MCF 10A (cell line): ENCODE measurements around the gene BORCS5. TPM values are rescaled to one million over a fixed set of nuclear protein-coding genes. Genes with fewer than 3 reads are reported as not detected.

Experiments used
- BruUV-seq: library from RNA; stranded (reverse); fragments of 400-500 nt; replicated peaks from 2 replicates; lab custom pipeline; 2021; lab: Mats Ljungman, UMichigan
- CTCF ChIA-PET: fragments of 300-600 bp; sonication (Branson Sonifier 250); formaldehyde crosslinking; extraction: SDS; loops from one replicate; lab custom pipeline; 2021; ENCODE audit warnings: antibody characterized with exemption, inconsistent platforms; lab: Yijun Ruan, JAX
- POLR2A ChIA-PET: fragments of 300-600, 350-650 bp; sonication (Branson Sonifier 250); formaldehyde crosslinking; extraction: SDS; loops from one replicate; lab custom pipeline; 2020; ENCODE audit warnings: antibody characterized with exemption, inconsistent platforms; lab: Yijun Ruan, JAX
- DNase-seq: peaks from one replicate; pipeline ENCODE4 v3.0.0-alpha.2; 2018; ENCODE audit not compliant: unreplicated experiment
- H3K27ac Mint-ChIP-seq: one replicate; pipeline ENCODE4 v1.8.0; 2022; ENCODE audit warnings: mild to moderate bottlenecking, low read depth, mixed read lengths; ENCODE audit not compliant: unreplicated experiment
- H3K27me3 Mint-ChIP-seq: one replicate; pipeline ENCODE4 v1.8.0; 2022; ENCODE audit warnings: mixed read lengths; ENCODE audit not compliant: insufficient read depth, unreplicated experiment
- H3K36me3 Mint-ChIP-seq: one replicate; pipeline ENCODE4 v1.8.0; 2022; ENCODE audit warnings: mild to moderate bottlenecking, moderate library complexity, mixed read lengths; ENCODE audit not compliant: insufficient read depth, unreplicated experiment
- H3K4me1 Mint-ChIP-seq: one replicate; pipeline ENCODE4 v1.8.0; 2022; ENCODE audit warnings: mixed read lengths; ENCODE audit not compliant: insufficient read depth, unreplicated experiment
- H3K4me3 Mint-ChIP-seq: one replicate; pipeline ENCODE4 v1.8.0; 2022; ENCODE audit warnings: mild to moderate bottlenecking, moderate library complexity, mixed read lengths; ENCODE audit not compliant: unreplicated experiment
- H3K9me3 Mint-ChIP-seq: one replicate; pipeline ENCODE4 v1.8.0; 2022; ENCODE audit warnings: mixed read lengths; ENCODE audit not compliant: unreplicated experiment
- CTCF ChIP-seq: fragments of 200-600 bp; IDR thresholded peaks from one replicate; pipeline ENCODE4 v1.8.0; 2022; ENCODE audit warnings: antibody characterized with exemption, mild to moderate bottlenecking; ENCODE audit not compliant: unreplicated experiment
- intact Hi-C: fragments of 100-400 bp; cut with micrococcal nuclease; formaldehyde crosslinking; loops from 2 replicates; pipeline ENCODE4 v1.14.1; 2022
- total RNA-seq: library from RNA; stranded (reverse); gene quantifications from 2 replicates; pipeline ENCODE4 v1.2.3, GENCODE V29; 2022

Gene BORCS5
- total RNA-seq, 1 experiment from 2014 or later: 11.0 TPM

- ChIA-PET POLR2A (no interaction called here), CTCF (interaction anchor here (0.8 kb wide), 1 partner anchor 103 kb away, joined by 3 read pairs; no protein-coding TSS in a partner anchor)
- BruUV-seq: no TSS peak
- intact Hi-C loops: no loop called here
- no peak for DNase-seq
- Mint-ChIP-seq H3K27ac (no peak overlapping the region), H3K9me3 (no peaks in the 10 kb centered on the region), H3K4me3 (no peak overlapping the region), H3K36me3 (peaks cover 10% of the 10 kb centered on the region), H3K27me3 (no peaks in the 10 kb centered on the region), H3K4me1 (no peaks in the 10 kb centered on the region)
- TF ChIP-seq CTCF: no peak
These were observed 104.4 kb downstream of the BORCS5 start for GRCh38 chr12:12460935-12461922.

DNA sequence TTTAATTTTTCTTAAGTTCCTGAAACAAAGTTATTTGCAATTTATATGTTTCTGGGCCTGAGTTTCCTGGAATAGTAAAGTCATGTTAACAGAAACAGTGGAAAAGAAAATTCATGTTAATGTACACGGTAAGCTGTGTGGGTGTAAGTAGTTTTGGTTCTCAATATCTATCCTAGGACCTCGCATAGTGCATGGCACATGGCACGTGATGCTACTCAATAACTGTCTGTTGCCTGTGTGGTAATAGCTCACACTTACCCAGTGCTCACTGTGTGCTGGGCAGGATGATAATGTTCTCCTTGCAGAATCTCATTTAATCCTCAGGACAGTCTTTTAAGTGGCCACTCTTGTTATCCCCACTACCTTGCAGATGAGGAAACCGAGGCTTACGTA, 105.0 kb downstream of the BORCS5 start:
- POLR2A ChIA-PET: interaction anchor here (0.6 kb wide), 1 partner anchor 71 kb away, joined by 3 read pairs; no protein-coding TSS in a partner anchor
- no TSS peak for BruUV-seq

GRCh38 chr12:12465522-12465921, 108.6 kb downstream of the BORCS5 start:
- no peak overlapping the region for H3K4me3 Mint-ChIP-seq
- no TSS peak for BruUV-seq
- H3K36me3 Mint-ChIP-seq: peaks cover 20% of the 10 kb centered on the region
- H3K9me3 Mint-ChIP-seq: no peaks in the 10 kb centered on the region
- DNase-seq: no peak
- H3K27ac Mint-ChIP-seq: no peak overlapping the region
- H3K27me3 Mint-ChIP-seq: no peaks in the 10 kb centered on the region
- ChIA-PET POLR2A (interaction anchor here (0.6 to 2.5 kb wide), 2 partner anchors 8 to 97 kb away, joined by 3 to 19 read pairs; partner anchors contain the start of gene DUSP16), CTCF (interaction anchor here (0.6 to 2.4 kb wide), 5 partner anchors 9 to 238 kb away, joined by 3 to 7 read pairs (median 4); no protein-coding TSS in a partner anchor)
- intact Hi-C loops: no loop called here
- H3K4me1 Mint-ChIP-seq: peaks cover 13% of the 10 kb centered on the region
- no peak for TF ChIP-seq CTCF

More for the DNA sequence above, 105.0 kb downstream of the BORCS5 start:
- no peaks in the 10 kb centered on the region for H3K27me3 Mint-ChIP-seq
- H3K27ac Mint-ChIP-seq: no peak overlapping the region
- no peak for TF ChIP-seq CTCF
- peaks cover 14% of the 10 kb centered on the region for H3K36me3 Mint-ChIP-seq
- H3K4me1 Mint-ChIP-seq: no peaks in the 10 kb centered on the region
- intact Hi-C loops: no loop called here
- CTCF ChIA-PET: interaction anchor here (0.8 kb wide), 1 partner anchor 103 kb away, joined by 3 read pairs; no protein-coding TSS in a partner anchor
- H3K9me3 Mint-ChIP-seq: no peaks in the 10 kb centered on the region
- no peak overlapping the region for H3K4me3 Mint-ChIP-seq
- no peak for DNase-seq

GRCh38 chr12:12466157-12466556, 109.3 kb downstream of the BORCS5 start:
- Mint-ChIP-seq H3K4me3 (no peak overlapping the region), H3K27ac (no peak overlapping the region), H3K27me3 (no peaks in the 10 kb centered on the region), H3K36me3 (peaks cover 20% of the 10 kb centered on the region), H3K9me3 (no peaks in the 10 kb centered on the region), H3K4me1 (peaks cover 17% of the 10 kb centered on the region)
- no peak for TF ChIP-seq CTCF
- DNase-seq: no peak
- ChIA-PET POLR2A (interaction anchor here (0.7 to 2.5 kb wide), 4 partner anchors 9 to 68 kb away, joined by 3 to 19 read pairs (median 4); no protein-coding TSS in a partner anchor), CTCF (interaction anchor here (0.6 to 2.4 kb wide), 7 partner anchors 9 to 237 kb away, joined by 3 to 7 read pairs (median 4); no protein-coding TSS in a partner anchor)
- intact Hi-C loops: no loop called here
- no TSS peak for BruUV-seq
